GM18907 (cell line): ENCODE results near the gene PGLYRP1.

Experiments
- ATAC-seq: cut with Tn5 transposase; IDR thresholded peaks from one replicate; pipeline ENCODE4 v1.9.1; 2021; ENCODE audit warnings: mild to moderate bottlenecking, moderate library complexity; ENCODE audit not compliant: unreplicated experiment

PGLYRP1 gene

DNA sequence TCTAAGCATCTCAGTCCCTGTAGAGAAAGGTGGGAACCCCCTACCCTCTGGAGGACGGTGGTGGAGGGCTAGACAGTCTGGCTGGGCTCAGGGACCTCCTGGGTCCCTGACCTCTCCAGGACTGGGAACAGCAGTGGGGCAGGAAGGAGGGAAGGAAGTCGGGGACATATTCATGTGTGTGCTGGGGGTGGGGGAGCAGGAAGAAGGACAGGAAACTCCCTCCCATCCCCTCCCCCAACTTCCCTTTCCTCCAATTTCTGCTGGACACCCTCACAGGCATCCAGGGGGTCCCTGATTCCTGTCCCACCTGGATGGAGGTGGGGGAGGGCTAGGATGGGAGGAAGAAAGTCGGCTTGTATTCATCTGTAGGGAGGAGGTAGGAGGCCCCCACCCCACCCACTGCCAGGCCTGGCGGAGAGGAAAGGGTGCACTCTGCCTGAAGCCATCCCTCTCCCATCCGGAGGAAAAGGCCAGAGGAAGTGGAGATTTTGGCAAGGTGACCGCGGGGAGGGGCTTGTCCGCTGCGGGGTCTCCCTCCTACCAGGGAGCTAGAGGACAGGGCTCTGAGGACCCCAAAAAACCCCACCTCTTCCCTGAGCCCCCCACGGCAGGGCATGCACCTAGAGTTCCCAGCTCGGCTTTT is 51.5 kb downstream of the PGLYRP1 start:
- ATAC-seq, result no peak

DNA sequence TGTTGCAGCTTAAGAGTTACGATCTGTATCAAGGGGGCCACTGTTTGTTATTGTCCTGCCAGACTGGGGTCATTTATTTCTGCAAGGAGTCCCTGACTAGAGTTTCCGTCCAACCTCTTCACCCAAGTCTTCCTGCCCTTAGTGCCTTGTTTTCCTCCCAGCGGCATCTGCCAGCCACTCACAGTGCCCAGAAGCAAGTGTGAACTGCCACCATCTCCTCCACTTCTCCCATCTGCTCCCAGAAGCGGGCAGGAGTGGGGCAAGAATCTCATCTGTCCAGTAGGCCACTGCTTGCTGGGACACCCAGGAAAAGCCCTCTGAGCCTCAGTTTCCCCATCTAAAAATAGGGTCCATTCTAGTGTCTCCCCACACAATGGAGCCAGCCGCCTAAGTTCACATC is 53.2 kb downstream of the PGLYRP1 start:
- ATAC-seq, result no peak
